Cardiac septum (tissue), 1 donor: ENCODE results near the gene LRRC51. TPM values are rescaled to one million over a fixed set of nuclear protein-coding genes. Genes with fewer than 3 reads are reported as not detected.
"Not testable (repeated sequence)": the region's sequence is repeated elsewhere in the genome, so short reads cannot be mapped to it uniquely, and the experiment has no call there.

Experiments
- DNase-seq: peaks from one replicate; pipeline ENCODE4 v3.0.0-alpha.2; 2020; ENCODE audit warnings: low spot score
- intact Hi-C: fragments of 100-400 bp; cut with DNase I; formaldehyde crosslinking; loops from one replicate; pipeline ENCODE4 v1.14.0; 2022
- microRNA-seq: library from miRNA; unstranded; fragments of <30 nt; microRNA quantifications from one replicate; pipeline ENCODE4 v1.2.0, GENCODE V29; 2020
- total RNA-seq: library from RNA; stranded (reverse); fragmentation: NEBNext Ultra II Directional; extraction: Animal tissue kit (Norgen Biotek cat#: 25700); gene quantifications from one replicate; pipeline ENCODE4 v1.2.1, GENCODE V29; 2021
- donor health status: DM: no; HTN: no; CAD: no.

The LRRC51 gene
- total RNA-seq, 1 donor from 2014 or later: 4.2 TPM

DNA sequence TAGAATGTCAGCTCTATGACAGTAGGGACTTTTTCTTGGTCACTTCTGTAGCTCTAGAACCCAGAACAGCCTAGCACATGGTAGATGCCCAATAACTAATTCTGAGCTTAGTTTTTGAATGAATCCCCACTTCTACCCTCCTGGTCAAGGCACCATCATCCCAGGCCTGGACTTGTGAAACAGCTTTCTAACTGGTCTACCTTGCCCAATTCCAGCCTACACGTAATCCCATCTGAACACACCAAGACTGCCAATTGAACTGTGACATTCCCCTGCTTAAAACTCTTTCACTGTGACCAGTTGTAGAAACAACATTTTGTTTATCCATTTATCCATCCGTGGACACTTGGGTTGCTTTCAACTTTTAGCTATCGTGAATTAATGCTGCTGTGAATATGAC lies 48.7 kb downstream of the LRRC51 start:
- DNase-seq: no peak
- intact Hi-C loops: no loop called here

DNA sequence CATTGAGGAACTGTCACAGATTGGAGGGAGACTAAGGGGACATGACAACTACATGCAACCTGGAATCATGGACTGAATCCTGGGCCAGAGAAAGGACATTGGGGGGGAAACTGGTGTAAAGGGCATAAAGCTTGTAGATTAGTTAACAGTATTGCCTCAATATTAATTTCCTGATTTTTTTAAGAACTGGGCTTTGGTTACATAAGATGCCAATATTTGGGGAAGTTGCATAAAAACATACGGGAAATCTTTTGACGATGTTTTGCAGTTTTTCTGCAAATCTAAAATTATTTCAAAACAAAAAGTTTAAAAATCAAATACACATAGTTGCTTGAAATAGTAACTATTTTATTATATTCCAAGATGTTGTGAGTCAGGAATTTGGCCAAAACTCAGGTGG lies 52.0 kb downstream of the LRRC51 start:
- intact Hi-C loops: no loop called here
- DNase-seq: no peak

DNA sequence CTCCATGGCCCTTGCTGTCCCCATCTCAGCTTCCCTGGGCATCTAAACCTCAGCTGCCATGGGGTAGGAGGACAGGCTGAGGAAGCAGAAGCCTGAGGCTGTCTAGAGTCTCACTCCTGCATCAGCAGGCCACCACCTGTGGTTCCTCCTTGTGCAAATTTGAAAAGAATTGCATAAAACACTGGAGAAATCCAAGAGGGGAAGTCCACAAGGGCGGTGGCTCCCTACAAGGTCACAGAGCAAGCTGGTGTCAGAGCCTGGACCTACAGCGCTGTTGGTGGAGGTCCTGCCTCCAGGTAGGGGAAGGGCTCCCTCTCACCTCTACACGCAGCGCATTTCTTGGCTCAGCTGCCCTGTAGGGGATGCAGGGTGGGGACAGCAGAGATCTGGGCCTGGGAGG lies 54.8 kb downstream of the LRRC51 start, which contains the start of gene FOLR3:
FOLR3 (plus strand) TSS at position 253 of the 400 bp plus-strand sequence. CDS start 228 bp downstream, outside the sequence.
- intact Hi-C loops, DNase-seq: not testable (repeated sequence)

DNA sequence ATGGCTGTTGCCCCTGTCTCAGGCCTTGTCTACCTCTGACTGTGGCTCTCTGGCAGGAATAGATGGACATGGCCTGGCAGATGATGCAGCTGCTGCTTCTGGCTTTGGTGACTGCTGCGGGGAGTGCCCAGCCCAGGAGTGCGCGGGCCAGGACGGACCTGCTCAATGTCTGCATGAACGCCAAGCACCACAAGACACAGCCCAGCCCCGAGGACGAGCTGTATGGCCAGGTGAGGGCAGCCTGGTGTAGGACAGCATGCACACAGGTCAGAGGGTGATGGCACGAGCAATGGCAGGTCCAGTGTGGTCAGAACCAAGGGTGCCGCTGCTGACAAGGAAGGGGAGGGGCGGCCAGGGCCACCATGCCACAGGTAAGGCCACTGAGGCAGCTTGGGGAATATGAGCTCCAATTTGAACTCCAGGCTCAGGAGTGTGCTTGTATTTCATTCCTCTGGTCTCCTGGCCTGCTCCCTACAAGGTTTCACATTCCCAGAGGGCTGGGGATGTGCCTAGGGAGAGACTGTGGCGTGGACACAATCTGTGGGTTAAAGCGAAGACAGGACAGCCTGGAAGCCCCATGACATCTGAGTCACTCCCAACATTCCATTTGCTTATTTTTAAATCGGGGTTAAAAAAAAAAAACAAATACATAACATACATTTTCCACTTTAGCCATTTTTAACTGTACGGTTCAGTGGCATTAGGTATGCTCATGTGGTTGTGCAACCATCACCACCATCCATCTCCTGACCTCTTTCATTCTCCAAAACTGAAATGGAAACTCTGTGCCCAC lies 55.4 kb downstream of the LRRC51 start:
- no peak for DNase-seq
- intact Hi-C loops: no loop called here

DNA sequence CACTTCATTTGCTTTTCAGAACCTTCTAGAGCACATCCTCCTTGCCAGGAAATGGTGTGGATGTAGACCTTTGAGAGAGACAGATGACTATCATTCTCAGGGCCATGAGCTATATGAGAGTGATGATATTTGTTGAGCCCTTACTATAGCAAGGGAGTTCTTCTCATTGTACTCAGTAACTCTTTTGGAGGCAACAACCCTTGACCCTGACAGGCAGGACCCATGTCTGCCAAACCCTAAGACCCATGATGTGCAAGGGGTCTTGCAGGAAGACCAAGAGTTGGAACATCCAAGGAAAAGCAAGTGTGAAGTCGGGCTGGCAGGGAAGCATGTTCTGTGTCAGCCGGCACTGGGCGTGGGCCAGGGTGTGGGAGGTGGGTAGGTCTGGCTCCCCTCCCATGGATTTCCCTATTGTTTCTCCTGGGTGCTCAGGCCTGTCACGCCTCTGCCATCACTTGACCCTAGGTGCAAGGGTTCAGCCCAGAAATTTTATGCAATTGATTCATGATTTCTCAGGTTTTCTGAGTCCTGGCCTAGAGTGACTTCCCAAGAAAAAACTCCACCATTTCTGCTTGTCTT lies 56.1 kb downstream of the LRRC51 start:
- DNase-seq: no peak

DNA sequence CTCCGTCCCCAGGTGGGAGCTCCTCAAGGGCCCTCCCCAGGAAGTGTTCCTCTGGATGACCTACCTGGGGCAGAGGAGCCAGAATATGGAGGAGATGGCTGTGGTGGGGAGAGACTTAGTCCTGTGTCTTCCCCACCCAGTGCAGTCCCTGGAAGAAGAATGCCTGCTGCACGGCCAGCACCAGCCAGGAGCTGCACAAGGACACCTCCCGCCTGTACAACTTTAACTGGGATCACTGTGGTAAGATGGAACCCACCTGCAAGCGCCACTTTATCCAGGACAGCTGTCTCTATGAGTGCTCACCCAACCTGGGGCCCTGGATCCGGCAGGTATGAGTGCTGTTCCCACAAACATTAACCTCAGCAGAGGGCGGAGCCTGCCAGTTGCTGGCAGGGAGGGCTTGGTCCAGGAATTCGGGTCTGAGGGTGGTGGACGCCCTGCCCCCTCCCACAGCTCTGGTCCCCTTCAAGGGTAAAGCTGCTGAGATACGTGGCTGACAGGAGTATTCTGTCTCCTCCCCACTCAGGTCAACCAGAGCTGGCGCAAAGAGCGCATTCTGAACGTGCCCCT lies 58.3 kb downstream of the LRRC51 start:
- DNase-seq: no peak
- intact Hi-C loops: no loop called here

More for the DNA sequence above, 56.1 kb downstream of the LRRC51 start:
- intact Hi-C loops: no loop called here

DNA sequence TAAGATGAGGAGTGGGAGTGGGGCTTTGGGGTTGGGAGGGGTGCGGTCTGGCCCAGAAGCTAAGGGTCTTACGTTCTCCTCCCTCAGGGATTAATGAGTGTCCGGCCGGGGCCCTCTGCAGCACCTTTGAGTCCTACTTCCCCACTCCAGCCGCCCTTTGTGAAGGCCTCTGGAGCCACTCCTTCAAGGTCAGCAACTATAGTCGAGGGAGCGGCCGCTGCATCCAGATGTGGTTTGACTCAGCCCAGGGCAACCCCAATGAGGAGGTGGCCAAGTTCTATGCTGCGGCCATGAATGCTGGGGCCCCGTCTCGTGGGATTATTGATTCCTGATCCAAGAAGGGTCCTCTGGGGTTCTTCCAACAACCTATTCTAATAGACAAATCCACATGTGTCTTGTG lies 58.9 kb downstream of the LRRC51 start:
- no peak for DNase-seq
- intact Hi-C loops: no loop called here

DNA sequence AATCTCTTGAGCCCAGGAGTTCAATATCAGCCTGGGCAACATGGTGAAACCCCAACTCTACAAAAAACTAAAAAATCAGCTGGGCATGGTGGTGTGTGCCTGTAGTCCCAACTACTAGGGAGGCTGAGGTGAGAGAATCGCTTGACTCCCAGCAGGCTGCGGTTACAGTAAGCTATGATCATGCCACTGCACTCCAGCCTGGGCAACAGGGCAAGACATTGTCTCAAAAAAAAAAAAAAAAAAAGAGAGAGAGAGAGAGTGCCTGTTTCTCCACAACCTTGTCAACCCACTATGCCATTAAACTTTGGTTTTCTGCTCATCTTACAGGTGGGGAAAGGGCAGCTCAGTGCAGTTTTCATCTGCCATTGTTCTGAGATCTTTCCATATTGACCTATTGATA lies 60.0 kb downstream of the LRRC51 start:
- no peak for DNase-seq
- intact Hi-C loops: loop anchor here (5.0 kb wide), 1 partner anchor 113 kb away; no protein-coding TSS in a partner anchor

DNA sequence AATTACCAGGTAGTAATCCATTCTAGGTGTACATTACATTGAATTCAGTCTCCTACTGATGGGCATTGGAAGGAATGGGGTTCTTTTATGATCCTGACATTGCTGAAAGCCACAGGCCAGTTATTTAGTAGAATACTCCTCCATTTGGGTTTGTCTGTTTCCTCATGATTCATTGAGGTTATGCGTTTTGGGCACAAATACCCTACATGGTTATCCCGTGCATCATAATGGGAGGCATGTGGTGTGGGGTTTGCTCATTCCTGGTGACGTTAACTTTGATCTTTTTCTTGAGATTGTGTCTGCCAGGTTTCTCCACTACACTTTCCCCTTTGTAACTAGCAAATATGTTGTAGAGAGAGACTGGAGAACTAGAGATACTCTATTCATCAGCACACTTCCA lies 60.4 kb downstream of the LRRC51 start:
- intact Hi-C loops: loop anchor here (5.0 kb wide), 1 partner anchor 114 kb away; no protein-coding TSS in a partner anchor
- no peak for DNase-seq

DNA sequence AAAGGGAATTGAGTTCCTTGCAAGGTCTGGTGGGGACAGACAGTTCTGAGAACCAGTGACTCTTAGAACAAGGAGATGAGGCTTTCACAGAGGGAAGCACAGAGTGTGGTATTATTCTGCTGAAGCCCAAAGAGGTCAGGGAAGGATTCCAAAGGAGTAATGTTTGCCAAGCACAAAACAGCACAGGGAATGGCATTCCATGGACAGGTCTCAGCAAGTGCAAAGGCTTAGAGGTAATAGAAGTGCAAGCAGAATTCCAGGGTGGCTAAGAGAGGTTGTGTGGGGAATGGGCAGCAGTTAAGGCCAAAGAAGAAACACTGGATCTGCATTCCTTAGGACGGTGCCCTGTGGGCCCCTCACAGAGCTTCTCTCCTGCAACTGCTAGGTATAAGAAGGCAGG lies 61.4 kb downstream of the LRRC51 start:
- DNase-seq: not testable (repeated sequence)
- intact Hi-C loops: loop anchor here (5.0 kb wide), 1 partner anchor 115 kb away; no protein-coding TSS in a partner anchor

DNA sequence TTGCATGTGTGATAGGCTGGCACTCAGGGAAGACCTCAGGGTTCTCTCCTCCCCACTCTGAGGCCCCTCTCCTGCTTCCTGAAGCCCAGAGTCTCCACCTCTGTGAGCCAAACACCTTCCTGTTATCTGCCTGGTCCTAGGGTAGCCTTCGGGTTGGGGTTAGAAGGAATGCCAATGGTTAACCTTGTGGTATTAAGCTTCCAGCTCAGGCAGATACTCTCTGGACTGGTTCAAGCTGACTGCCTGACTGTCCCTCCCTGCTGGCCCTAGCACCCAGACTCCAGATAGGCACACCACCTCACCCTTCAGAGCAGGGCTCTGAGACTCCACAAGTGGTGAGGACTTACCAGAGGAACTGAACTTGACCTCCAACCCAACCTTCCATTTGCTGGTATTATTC lies 61.9 kb downstream of the LRRC51 start:
- intact Hi-C loops: loop anchor here (5.0 kb wide), 1 partner anchor 115 kb away; no protein-coding TSS in a partner anchor
- DNase-seq: not testable (repeated sequence)

DNA sequence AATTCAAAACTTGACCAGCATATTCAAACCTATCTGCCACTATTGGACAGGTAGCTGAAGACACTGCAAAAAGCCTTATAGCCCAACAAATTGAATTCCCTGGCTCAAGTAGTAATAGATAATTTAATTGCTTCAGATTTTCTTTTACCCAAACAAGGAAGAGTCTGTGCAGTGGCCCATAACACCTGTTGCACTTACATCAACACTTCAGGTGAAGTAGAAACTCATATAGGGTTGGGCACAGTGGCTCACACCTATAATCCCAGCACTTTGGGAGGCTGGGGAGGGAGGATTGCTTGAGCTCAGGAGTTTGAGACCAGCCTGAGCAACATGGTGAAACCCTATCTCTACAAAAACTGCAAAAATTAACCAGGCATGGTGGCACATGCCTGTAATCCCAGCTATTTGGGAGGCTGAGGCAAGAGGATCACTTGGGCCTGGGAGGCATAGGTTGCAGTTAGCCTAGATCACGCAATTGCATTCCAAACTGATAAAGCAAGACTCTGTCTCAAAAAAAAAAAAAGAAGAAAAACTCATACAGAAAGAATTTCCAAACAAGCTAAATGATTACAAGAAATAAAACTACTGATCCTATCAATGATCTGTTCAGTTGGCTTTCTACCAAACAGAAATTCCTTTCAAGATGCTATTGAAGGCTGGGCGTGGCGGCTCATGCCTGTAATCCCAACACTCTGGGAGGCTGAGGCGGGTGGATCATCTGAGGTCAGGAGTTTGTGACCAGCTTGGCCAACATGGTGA lies 64.3 kb downstream of the LRRC51 start:
- intact Hi-C loops: loop anchor here (5.0 kb wide), 2 partner anchors 118 to 168 kb away; no protein-coding TSS in a partner anchor
- DNase-seq: no peak

Small RNA genes lying within 50 kb of the gene (microRNA-seq; reads per million reads assigned to microRNA genes)
- gene MIR3165: not detected

Other genes starting within 250 kb of the LRRC51 start
- gene DEFB108B, start 247.7 kb upstream of the LRRC51 start, total RNA-seq: not detected
- gene DEFB131B, start 202.4 kb upstream of the LRRC51 start, total RNA-seq: not detected
- 2.9 TPM for gene XNDC1N, start 152.3 kb upstream of the LRRC51 start, total RNA-seq
- 18.4 TPM for gene RNF121, start 151.8 kb upstream of the LRRC51 start, total RNA-seq
- 6.2 TPM for gene IL18BP, start 81.9 kb upstream of the LRRC51 start, total RNA-seq
- gene NUMA1, start 308 bp upstream of the LRRC51 start, total RNA-seq: 86.0 TPM
- gene LAMTOR1, start 22.4 kb downstream of the LRRC51 start, total RNA-seq: 79.3 TPM
- not detected for gene TOMT, start 25.1 kb downstream of the LRRC51 start, total RNA-seq
- 46.4 TPM for gene ANAPC15, start 31.8 kb downstream of the LRRC51 start, total RNA-seq
- not detected for gene FOLR3, start 54.9 kb downstream of the LRRC51 start, total RNA-seq
- gene FOLR1, start 111.3 kb downstream of the LRRC51 start, total RNA-seq: 0.22 TPM
- gene FOLR2, start 135.9 kb downstream of the LRRC51 start, total RNA-seq: 11.7 TPM
- gene INPPL1, start 143.9 kb downstream of the LRRC51 start, total RNA-seq: 132 TPM
- gene PHOX2A, start 163.3 kb downstream of the LRRC51 start, total RNA-seq: not detected